Measurements from ENCODE around the gene SCN10A.

SCN10A gene

DNA sequence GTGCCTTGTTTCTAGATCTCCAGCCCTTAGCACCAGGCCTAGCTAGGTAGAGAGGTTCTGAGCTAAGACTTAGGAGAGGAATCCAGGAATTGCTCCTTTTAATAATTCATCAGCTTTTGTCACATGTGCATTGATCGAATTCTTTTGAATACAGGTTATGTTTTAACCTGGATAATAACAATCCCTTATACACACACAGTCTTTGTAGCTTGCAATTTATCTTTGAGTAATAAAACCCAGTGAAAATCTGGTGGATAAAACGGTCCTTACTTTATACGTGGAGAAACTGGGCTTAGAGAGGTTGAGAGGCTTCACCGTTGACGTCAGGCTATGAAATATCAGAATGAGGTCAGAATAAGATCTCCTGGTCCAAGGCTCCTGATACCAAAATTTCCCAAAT lies 7.2 kb upstream of the SCN10A start:
- TF ChIP-seq, protein P1, sequence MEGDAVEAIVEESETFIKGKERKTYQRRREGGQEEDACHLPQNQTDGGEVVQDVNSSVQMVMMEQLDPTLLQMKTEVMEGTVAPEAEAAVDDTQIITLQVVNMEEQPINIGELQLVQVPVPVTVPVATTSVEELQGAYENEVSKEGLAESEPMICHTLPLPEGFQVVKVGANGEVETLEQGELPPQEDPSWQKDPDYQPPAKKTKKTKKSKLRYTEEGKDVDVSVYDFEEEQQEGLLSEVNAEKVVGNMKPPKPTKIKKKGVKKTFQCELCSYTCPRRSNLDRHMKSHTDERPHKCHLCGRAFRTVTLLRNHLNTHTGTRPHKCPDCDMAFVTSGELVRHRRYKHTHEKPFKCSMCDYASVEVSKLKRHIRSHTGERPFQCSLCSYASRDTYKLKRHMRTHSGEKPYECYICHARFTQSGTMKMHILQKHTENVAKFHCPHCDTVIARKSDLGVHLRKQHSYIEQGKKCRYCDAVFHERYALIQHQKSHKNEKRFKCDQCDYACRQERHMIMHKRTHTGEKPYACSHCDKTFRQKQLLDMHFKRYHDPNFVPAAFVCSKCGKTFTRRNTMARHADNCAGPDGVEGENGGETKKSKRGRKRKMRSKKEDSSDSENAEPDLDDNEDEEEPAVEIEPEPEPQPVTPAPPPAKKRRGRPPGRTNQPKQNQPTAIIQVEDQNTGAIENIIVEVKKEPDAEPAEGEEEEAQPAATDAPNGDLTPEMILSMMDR (IDR thresholded peaks at IDR 0.05): no peak

DNA sequence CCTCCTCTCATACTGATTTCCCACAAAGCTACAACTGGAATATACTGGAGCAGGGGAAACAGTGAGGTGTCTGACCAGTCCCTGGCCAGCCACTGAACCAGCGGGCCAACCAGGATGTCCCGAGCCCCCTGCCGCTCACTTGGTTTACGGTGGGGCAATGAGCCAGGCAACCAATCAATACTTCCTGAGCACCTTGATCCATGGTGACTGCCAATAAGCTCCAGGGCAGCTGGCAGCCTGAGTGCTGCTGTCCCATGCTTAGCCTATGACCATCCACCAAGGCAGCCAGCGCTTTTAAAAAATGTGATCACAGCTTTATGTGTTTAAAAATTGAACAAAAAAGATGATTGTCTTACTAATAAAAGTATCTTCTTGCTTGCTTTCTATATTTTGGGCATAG lies 4.2 kb downstream of the SCN10A start:
- TF ChIP-seq, protein P1 (IDR thresholded peaks at IDR 0.05): no peak

DNA sequence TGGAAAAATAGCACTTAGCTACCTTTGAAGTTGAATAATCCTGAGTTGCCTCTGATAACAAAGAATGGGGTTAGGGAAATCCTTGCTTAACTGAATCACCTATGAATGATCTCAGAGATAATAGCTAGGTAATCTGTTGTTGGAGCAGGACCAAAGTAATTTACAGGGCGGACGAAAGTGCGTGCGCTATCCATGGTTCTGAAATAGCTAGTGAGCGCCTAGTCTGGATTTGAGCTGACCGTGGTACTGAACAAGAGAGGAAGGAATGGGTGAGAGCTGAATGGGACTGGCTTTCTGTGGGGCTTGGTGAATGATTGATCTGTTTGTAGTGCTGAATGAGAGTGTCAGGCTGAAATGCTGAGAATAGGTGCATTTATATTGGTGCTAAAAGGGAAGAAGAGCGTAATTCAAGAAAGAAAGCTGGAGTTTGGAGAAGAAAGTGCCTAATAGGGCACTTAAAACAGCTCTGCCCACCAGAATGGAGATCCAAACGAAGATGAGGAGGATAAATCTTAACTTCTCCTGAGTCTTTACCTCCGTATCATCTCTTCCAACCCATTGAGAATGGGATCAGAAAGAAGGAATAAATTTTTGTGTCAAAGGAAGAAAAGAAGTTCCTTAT lies 10.1 kb downstream of the SCN10A start:
- TF ChIP-seq, protein P1 (IDR thresholded peaks at IDR 0.05): no peak

DNA sequence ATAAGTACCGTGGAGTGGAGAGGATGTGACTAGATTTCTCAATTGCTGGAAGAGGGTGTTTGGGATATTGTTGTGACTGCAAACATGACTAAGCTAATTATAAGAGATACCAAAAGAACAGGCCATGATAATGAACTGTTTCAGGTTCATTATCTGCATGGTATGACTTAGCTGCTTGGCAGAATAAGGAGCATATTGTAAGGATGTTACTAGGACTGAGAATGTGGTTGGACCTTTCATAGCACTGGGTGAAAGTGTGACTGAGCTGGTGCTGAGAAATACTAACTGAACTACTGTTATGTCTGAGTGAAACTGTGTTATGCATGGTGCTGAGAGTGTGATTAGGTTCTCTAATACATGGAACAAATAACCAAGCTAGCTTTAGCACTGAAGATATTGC lies 11.0 kb downstream of the SCN10A start:
- TF ChIP-seq, protein P1 (IDR thresholded peaks at IDR 0.05): no peak

DNA sequence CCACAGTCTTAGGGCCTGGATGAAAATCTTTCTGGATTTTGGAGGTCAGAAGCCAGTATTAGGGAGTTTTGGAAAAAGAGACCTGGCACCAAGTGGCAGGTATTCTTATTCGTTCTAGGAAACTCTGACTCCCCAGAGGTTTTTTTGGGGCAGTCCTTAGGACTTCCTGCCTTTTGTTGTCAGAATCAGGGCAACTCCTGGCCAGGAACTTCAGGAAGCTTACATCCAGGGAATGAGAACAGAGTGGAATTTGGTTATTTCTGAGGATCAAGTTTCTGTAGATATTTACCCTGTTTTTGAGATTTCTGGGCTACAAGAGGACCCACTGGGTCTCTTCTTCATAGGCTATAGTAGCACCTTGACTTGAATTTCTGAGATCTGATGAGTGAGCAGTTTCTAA lies 15.5 kb downstream of the SCN10A start:
- TF ChIP-seq, protein P1 (IDR thresholded peaks at IDR 0.05): no peak

DNA sequence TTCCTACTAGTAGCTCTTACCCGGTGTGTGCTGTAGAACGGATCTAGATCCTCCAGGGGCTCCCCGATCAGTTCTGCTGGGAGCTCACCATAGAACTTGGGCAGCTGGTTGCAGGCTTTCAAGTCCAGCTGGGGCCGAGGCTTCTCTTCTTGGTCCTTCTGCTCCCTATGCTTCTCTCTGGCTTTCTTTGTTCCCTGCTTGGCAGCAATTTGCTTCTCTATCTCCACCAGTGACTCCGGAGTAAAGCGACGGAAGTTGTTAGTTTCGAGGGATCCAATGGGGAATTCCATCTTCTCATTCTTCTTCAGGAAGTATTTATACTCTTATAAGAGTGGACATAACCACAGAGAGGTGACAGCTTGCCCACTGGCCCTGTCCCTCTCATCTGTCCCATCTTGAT lies 22.3 kb downstream of the SCN10A start:
- TF ChIP-seq, protein P1 (IDR thresholded peaks at IDR 0.05): no peak

DNA sequence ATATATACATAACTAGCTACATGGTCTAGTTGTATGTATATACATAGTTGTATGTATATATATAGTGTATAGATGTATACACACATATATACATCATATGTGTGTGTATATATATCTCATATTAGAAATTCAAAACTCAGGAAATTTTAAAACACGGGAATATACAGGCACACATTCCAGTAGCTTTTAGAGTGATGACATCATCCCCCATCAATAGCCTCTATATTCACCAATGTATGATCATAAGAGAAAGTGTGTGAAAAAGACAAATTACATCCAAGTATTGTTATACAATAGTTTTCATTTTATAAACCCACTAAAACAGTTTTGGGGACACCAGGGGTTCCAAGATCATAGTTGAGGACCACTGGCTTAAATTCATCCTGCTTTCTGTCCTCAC lies 23.0 kb downstream of the SCN10A start:
- TF ChIP-seq, protein P1 (IDR thresholded peaks at IDR 0.05): no peak

DNA sequence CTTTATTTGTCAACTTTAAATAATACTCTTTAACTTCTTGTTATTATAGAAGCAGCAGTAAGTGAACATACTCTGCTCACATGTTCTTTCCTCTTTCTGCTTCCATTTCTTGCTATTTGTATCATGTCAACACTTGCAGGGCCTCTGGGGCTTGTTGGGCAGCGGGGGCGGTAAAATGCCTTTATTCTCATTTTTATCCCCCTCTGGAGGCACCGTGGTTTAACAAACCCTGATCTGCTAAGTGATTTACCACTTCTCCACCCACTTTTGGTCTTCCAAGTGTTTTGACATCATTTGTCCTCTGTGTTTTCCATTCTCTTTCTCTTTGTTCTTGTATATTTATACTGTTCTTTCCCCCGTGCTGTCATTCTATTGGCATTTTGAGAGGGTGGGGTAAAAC lies 33.9 kb downstream of the SCN10A start:
- TF ChIP-seq, protein P1 (IDR thresholded peaks at IDR 0.05): no peak
